K562 (cell line): ENCODE data around the gene MYL12B. TPM values are rescaled to one million over a fixed set of nuclear protein-coding genes. Genes with fewer than 3 reads are reported as not detected.

Experiments used
- ARID1B ChIP-seq: fragments of 450-650 bp; IDR thresholded peaks from 2 replicates; pipeline ENCODE4 v1.6.1; 2016; ENCODE audit warnings: antibody characterized with exemption, mild to moderate bottlenecking, inconsistent platforms
- BRCA1 ChIP-seq, 2 experiments: fragments of 450-650 bp in 1 of 2; sonication (generic) in 1 of 2; formaldehyde crosslinking in 1 of 2; IDR thresholded peaks; 2 replicates each; pipeline versions ENCODE4 v1.5.0 to v1.6.1; 2017 to 2020; ENCODE audit warnings: mild to moderate bottlenecking in 1 of 2, missing genetic modification reagents in 1 of 2
- DACH1 ChIP-seq: fragments of 450-650 bp; IDR thresholded peaks from 2 replicates; pipeline ENCODE4 v1.6.1; 2018; ENCODE audit not compliant: partially characterized antibody
- HOMEZ ChIP-seq: fragments of 250-450 bp; sonication (Bioruptor Pico); IDR thresholded peaks from 2 replicates; pipeline ENCODE4 v1.4.0; 2020; ENCODE audit warnings: mild to moderate bottlenecking, moderate library complexity
- SMARCA5 ChIP-seq: fragments of 450-650 bp; IDR thresholded peaks from 2 replicates; pipeline ENCODE4 v1.6.1; 2016
- SNRNP70 ChIP-seq: fragments of 200-400 bp; formaldehyde crosslinking; optimal IDR thresholded peaks from 2 replicates; pipeline ENCODE3; 2017; ENCODE audit warnings: low read depth, low read length
- SREBF2 ChIP-seq: sonication (generic); formaldehyde crosslinking; IDR thresholded peaks from 2 replicates; pipeline ENCODE4 v1.4.0; 2020; ENCODE audit warnings: mild to moderate bottlenecking, missing genetic modification reagents
- TBL1XR1 ChIP-seq, 2 experiments: IDR thresholded peaks; 2 replicates each; pipeline ENCODE4 v1.6.1; 2012; ENCODE audit warnings: improper control_type of control experiment in 2 of 2, low read length in 2 of 2, mild to moderate bottlenecking in 1 of 2
- XRCC5 ChIP-seq: fragments of 200-400 bp; formaldehyde crosslinking; IDR thresholded peaks from 2 replicates; pipeline ENCODE4 v1.6.1; 2017; ENCODE audit warnings: low read depth, mild to moderate bottlenecking, low read length
- ZNF609 ChIP-seq: sonication (generic); formaldehyde crosslinking; IDR thresholded peaks from 2 replicates; pipeline ENCODE4 v1.8.1; 2023; ENCODE audit warnings: missing genetic modification reagents, mild to moderate bottlenecking, borderline replicate concordance
- polyA plus RNA-seq, 8 experiments: library from polyadenylated mRNA; depleted of rRNA in 4 of 8; stranded (reverse) in 5 of 8; unstranded in 3 of 8; fragments of >200 nt; fragmentation: Nextera tagmentation in 2 of 8; fragmentation: Illumina TruSeq in 1 of 8; extraction: Ambion mirVana in 2 of 8; extraction: Trizol in 1 of 8; gene quantifications; 2 replicates each; pipeline versions ENCODE4 v1.2.1 to v1.2.3, GENCODE V29; 2011 to 2014; ENCODE audit warnings: inconsistent platforms in 1 of 8, missing spikeins in 1 of 8
- total RNA-seq, 7 experiments: library from RNA; depleted of rRNA in 6 of 7; stranded (reverse); fragments of >200 nt in 6 of 7; fragmentation: Illumina TruSeq in 2 of 7; extraction: Trizol in 2 of 7; gene quantifications; 2 replicates each; pipeline versions ENCODE4 v1.2.1 to v1.2.3, GENCODE V29; 2011 to 2021; ENCODE audit warnings: low replicate concordance in 1 of 7

MYL12B gene
- total and polyA plus RNA-seq, 9 of the 15 experiments (the other 6 are each of a cell fraction or from before 2014, with no cell fraction given), result 220 to 995 (median 463) TPM

- TF ChIP-seq ZNF609 (no peak), ARID1B (no peak), SNRNP70 (no peak), SMARCA5 (no peak), XRCC5 (no peak), HOMEZ (CRISPR knock-in tag) (no peak), DACH1 (no peak), SREBF2 (CRISPR knock-in tag) (no peak), TBL1XR1 (IDR thresholded peaks at IDR 0.05; ENCODE audit: low read length in 2 of 2) (no peak), BRCA1 (IDR thresholded peaks at IDR 0.05) (no peak), BRCA1 (CRISPR knock-in tag; IDR thresholded peaks at IDR 0.05) (no peak)
These were observed 26.1 kb upstream of the MYL12B start (continued) for GRCh38 chr18:3235846-3236245.
